Esophagus muscularis mucosa (tissue), 4 donors: ENCODE measurements around the gene NEK3.
"Not testable (repeated sequence)": the region's sequence is repeated elsewhere in the genome, so short reads cannot be mapped to it uniquely, and the experiment has no call there.

ENCODE experiments used
- EP300 ChIP-seq: sonication (generic); formaldehyde crosslinking; IDR thresholded peaks from one replicate; pipeline ENCODE4 v1.6.1; 2017; ENCODE audit warnings: antibody characterized with exemption
- POLR2A ChIP-seq: fragments of 450-650 bp; IDR thresholded peaks from one replicate; pipeline ENCODE4 v1.6.1; 2017; ENCODE audit warnings: antibody characterized with exemption, moderate library complexity, mild to moderate bottlenecking, low read depth
- POLR2AphosphoS5 ChIP-seq, 2 donors: sonication (generic); formaldehyde crosslinking; IDR thresholded peaks; one replicate each; pipeline ENCODE4 v1.6.1; 2017; ENCODE audit warnings: antibody characterized with exemption in 2 of 2
- TF ChIP-seq, protein P1 (sequence below), 3 experiments: fragments of 200-600 bp in 2 of 3; fragments of 450-650 bp in 1 of 3; sonication (generic) in 2 of 3; IDR thresholded peaks; one replicate each; pipeline ENCODE4 v1.5.1; 2017 to 2019; ENCODE audit warnings: antibody characterized with exemption in 3 of 3, mild to moderate bottlenecking in 2 of 3, moderate library complexity in 1 of 3

DNA sequence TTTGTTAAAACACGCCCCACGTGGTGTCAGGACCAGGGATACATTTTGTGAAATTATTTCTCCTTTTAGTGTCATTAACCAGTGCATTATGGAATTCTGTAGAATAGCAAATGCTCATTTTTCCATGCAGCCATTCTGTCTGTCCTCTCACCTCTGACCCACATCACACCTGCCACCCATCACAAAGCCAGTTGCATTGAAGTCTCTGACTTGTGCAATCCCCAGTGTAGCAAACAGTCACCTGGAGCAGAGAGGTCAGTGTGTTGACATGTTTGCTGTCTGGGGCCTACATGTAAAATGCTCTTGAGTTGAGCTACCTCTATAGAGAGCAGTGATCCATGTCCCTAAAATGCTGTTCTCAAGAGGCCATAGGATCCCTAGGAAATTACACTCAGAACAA lies 47.9 kb upstream of the NEK3 start:
- not testable (repeated sequence) for TF ChIP-seq POLR2A; POLR2AphosphoS5 (IDR thresholded peaks at IDR 0.05); EP300
- TF ChIP-seq, protein P1, sequence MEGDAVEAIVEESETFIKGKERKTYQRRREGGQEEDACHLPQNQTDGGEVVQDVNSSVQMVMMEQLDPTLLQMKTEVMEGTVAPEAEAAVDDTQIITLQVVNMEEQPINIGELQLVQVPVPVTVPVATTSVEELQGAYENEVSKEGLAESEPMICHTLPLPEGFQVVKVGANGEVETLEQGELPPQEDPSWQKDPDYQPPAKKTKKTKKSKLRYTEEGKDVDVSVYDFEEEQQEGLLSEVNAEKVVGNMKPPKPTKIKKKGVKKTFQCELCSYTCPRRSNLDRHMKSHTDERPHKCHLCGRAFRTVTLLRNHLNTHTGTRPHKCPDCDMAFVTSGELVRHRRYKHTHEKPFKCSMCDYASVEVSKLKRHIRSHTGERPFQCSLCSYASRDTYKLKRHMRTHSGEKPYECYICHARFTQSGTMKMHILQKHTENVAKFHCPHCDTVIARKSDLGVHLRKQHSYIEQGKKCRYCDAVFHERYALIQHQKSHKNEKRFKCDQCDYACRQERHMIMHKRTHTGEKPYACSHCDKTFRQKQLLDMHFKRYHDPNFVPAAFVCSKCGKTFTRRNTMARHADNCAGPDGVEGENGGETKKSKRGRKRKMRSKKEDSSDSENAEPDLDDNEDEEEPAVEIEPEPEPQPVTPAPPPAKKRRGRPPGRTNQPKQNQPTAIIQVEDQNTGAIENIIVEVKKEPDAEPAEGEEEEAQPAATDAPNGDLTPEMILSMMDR (IDR thresholded peaks at IDR 0.05): not testable (repeated sequence)
